Colon (tissue), 2 donors: ENCODE results near the gene DHRS1.

Experiments used
- FAIRE-seq: peaks from 2 replicates; lab custom pipeline; 2012; peaks lifted over from hg19 to GRCh38; lab: Jason Lieb, UNC
- donor health status: control.
- donor health status: control.

Gene DHRS1

DNA sequence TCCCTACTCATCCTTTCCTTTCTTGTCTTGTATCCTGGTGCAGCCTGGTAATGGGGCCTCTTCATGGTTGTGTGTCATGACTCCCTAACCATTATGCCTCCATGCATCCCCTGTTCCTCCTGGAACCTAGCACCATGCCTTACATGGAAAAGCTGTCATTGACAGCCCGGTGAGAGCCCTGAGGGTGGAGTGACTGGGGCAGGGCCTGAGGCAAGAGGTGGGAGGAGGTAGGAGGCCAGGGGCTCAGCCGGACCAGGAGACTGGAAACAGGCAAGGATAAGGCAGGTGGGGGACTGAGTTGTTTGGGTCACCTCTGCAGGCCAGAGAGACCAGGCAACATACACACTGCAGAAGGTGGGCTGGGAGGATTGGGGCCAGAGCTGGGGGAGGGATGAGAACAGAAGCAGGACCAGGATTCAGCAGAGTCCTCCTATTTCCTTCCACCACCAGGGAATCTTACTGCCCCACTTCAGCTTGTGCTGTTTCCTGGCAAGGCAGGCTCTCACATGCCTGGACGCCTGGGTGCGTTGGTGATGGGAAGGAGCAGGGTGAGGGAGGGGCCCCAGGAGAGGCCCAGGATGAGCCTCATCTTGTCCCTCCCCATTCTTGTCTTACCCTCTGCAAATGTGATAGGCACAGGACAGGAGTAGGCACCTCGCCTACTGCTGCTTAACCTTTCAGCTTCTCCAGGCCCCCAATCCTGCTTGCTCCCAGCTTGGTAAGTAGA, 10.1 kb upstream of the DHRS1 start, which contains the start of gene LTB4R2:
LTB4R2 (plus strand) TSS at position 603 of the 727 bp plus-strand sequence. CDS start 525 bp downstream, outside the sequence.
- FAIRE-seq, result no peak

DNA sequence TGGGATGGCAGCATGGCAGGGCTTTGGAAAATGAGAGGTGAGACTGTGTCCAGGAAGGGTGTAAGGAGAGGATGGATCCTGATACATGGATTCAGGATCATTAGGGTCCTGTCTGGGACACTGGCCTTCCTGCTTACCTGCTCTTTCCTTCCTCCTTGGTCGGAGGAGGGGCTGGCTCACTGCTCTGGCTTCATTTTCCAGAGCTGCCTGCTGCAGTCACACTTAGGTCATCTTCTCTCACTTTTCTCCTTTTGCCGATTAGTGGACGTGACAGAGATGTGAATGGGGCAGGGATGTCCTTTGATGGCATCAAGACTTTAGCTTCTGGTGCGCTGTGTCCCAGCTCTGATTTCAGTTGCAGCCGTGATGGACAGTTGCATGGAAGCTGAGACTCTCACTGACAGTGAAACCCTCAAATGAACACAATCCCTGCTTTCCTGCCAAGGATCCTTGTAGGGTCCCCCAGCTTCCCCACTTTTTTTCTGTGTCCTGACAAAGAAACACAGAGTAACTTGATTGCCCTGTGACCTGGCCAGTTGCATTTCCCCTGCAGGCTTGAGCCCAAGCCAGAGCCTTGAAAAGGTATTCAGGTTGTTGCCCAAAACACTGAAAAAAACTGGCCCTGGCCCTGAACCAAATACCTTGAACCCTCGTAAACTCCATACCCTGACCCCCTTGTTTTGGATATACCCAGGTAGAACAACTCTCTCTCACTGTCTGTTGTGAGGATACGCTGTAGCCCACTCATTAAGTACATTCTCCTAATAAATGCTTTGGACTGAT, 9.0 kb upstream of the DHRS1 start:
- no peak for FAIRE-seq

DNA sequence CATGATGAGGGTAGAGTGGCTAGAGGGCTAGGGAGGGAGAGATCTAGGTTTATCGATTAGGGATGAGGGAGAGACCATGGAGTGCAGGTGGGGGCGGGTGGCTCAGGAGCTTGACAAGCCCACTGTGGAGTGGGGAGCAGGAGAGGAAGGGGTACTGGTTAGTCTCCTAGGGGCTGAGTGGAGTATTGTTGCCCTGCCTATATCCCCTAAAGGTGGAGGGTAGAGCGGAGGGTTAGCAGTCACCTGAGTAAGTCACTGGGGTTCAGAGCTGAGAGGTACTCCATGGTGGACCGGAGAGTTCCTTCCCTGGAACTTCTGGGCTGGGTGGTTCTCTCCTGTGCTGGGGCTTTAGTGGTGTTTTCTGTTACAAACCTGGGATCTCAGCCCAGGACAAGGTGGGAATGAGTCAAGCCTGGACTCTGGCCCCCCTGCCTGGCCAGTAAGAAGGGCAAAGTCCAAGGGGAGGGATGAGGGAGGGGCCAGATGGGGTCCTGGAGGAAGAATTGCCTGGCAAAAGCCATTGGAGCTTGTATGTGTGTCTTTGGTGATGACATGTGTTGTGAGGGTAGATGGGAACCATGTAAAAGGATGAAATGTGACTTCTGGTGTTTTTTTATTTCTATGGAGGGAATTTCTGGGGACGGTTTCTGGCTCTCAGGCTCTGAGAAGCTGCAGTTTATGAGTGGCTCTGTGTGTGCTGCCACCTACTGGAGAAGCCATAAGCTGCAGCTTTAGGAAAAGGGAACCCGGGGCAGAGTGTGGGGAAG, 8.2 kb upstream of the DHRS1 start, which contains the start of gene CIDEB:
CIDEB (minus strand) TSS at position 403 of the 767 bp plus-strand sequence; CDS start at position 284, 119 bp downstream.
- no peak for FAIRE-seq

DNA sequence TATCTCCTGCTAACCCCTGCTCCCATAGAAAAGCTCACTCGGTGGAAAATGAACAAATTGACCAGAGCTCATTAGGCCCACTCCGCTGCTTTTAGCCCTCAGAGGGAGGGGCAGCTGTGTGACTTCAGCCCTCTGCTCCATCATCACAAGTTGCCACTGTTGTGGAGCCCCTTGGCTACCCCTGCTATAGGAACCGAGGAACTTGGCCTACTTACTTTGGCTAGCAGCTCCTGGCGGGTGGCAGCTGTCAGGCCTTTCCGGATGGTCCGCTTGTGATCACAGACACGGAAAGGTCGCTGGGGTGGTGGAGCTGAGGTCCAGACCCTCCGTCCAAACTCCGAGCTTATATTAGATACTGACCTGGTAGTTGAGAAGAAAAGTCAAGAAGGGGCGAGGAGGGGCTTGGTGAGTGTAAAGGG, 7.6 kb upstream of the DHRS1 start:
- FAIRE-seq, result no peak

DNA sequence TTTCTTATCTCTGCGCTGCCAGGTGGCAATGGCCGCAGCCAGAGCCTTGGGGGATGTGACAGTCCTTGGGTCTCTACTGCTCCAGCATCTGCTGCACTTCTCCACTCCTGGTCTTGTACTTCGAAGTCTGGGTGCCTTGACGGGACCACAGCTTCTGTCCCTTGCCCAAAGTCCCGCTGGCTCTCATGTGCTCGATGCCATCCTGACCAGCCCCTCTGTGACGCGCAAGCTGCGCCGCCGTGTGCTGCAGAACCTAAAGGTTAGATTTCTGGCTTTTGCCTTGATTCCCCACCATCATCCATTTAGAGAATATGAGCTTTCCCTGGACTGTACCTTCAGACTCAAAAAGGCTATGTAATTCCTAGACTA, 4.4 kb upstream of the DHRS1 start:
- FAIRE-seq, result no peak

DNA sequence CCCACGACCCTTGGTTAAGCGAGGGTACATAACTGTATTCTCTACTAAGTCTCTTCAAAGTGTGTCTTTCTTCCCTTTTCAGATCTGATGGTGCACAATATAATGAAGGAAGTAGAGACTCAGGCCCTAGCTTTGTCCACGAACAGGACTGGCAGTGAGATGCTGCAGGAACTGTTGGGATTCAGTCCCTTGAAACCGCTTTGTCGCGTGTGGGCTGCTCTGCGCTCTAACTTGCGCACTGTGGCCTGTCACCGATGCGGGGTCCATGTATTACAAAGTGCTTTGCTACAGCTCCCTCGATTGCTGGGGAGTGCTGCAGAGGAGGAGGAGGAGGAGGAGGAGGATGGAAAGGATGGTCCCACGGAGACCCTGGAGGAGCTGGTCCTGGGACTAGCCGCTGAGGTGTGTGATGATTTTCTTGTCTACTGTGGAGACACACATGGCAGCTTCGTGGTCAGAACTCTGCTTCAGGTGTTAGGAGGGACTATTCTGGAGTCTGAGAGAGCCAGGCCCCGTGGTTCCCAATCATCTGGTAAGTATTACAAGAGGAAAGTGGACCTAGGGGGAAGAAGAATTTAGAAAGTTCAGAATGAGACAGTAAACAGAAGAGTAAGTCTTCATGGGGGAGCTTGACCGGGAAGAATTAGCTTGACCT, 873 bp upstream of the DHRS1 start:
- no peak for FAIRE-seq

DNA sequence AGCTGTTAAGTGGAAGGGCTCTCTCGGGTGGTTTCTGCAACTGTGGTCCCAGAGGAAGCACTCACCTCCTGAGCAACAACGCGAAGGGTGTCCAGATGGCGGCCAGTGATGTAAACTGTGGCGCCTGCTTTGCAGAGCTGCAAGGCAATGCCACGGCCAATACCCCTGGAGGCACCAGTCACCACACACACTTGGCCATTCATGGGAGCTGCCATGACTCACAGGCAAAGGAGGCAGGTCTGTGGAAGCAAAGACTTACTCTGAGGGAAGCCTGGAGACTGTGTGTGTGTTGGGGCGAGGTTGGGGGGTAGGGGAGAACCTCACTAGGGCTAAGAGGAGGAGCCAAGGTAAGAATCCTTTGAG, 707 bp downstream of the DHRS1 start:
- no peak for FAIRE-seq

DNA sequence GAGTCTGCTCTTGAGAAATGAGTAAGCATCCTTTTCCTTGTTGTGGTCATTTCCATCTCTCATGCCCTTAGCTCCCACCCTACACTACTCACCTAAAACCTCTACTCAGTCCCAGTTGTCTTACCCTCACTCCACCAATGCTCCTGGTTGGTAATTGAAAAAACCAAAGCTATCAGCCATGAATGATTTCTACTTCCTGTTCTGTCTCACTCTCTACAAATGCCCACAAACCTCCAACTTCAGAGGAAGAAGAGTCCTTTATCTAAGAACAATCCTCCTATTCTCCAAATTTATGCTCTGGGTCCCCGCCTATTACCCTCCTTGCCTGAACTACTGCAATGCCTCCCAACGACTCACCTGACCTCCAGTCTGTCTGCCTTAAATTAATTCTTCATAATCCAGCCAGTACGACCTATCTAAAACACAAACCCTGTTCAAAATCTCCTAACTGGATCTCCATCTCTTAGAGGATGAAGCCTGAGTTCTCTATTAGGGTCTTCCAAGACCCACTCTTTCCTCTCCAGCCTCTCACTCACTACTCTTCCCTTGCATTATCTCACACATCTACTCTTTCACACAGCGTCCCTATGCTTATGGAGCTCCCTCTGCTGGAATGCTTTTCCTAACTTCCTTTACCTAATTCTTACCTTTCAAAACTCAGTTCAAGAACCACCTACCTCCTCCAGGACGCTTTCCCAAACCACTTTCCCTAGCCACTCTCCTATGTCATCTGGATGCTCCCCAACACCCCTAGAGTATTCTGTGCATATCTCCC, 2.2 kb downstream of the DHRS1 start:
- no peak for FAIRE-seq

DNA sequence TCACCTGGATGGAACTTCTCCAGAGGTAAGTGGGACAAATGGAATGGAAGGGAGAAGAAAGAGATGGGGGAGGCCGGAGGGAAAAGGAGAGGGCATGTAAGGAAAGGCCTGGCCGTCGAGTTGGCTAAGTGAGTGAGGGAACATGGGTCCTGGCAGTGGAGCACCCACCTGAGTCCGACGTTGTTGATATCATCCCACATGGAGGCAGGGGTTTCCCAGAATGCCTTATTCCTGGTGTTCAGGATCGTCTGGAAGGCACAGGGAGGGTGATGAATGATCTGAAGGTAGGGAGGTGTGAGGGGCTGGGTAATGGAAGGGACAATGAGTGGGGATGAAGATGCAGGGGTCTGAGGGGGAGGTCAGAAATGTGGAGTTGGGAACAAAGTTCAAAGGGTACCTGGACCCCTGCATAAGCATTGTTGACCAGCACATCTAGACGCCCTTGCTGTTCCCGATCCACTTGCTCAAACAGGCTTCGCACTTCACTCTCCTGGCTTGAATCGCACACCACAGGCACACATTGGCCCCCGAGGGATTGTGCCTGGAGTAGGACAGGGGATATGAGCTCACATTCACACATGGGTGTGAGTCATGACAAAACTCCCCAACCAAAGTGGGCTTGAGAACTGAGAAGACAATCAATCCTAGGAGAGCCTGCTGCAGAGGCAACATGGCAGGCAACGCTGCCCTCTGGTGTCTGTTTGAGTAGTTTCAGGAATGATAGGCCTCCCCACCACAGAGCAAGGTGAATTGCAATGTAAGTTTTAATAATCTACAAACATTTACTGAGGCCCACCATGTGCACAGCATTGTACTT, 3.0 kb downstream of the DHRS1 start:
- FAIRE-seq, result no peak

DNA sequence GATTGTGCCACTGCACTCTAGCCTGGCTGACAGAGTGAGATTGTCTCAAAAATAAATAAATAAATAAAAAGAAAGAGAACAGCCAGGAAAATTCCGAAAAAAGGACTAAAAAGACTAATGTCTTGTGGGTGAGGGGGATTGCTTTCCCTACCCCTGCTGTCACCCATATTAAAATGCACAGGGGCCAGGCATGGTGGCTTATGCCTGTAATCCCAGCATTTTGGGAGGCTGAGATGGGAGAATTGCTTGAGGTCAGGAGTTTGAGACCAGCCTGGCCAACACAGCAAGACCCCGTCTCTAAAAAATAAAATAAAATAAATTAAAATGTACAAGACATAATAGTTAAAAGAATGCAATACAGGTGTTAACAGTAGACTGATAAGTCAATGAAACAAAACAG, 6.1 kb downstream of the DHRS1 start:
- FAIRE-seq, result no peak

DNA sequence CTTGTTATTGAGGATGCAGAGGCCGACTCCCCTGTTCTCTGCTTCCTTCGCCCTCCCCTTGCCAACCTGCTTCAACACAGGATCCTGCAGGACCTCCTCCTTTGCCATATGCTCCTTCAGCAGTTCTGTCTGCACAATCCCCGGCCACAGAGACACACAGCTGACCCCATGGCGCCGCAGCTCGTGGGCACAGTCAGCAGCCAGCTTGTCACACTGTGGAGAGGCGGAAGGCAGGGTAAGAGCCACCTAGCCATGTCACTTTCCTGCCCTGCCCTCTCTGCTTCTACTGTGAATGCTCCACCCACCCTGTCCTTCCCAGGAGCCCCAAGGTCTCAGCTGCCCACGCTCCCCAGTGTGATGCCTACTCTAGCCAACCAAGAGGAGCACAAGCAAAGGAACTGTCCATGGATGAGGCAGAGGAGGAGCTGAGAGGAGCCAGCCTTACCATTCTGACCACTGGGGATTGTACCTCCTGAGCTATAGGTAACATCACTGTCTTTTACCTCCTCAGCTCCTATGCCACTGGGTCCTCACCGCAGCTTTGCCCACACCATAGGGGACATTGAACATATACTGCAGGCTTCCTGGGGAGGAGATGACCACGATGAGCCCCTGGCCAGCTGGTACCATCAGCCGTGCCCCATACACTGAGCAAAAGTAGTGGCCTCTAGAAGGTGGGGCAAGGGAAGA, 7.3 kb downstream of the DHRS1 start:
- no peak for FAIRE-seq

DNA sequence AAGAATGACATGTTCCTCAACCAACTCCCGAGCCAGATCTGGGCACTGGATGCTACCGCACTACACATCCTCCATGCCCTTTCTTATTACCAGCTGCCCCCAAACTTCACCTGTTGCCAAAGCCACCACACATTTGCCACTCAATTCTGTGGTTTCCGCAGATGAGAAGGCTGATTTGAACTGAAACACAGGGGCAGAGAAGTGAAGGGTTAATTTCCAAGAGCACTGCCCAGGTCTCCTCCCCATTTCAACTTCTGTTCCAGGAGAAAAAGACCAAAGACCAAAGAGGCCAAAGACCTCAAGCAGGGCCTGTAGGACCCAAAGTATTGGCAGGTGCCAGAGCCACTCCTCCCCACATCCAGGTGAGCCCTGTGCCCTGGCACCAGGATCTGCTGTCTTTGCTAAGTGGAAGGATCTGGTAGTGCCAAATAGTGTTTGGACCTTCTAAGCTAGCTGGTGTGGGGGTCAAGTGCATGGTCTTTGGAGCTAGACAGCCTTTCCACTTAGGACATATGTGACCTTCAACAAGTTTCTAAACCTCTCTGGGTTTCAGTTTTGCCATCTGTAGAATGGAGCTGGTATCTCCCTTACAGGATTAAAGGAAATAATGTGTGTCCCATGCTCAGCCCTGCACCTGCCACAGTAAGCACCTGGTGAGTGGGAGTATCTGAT, 8.0 kb downstream of the DHRS1 start:
- no peak for FAIRE-seq

DNA sequence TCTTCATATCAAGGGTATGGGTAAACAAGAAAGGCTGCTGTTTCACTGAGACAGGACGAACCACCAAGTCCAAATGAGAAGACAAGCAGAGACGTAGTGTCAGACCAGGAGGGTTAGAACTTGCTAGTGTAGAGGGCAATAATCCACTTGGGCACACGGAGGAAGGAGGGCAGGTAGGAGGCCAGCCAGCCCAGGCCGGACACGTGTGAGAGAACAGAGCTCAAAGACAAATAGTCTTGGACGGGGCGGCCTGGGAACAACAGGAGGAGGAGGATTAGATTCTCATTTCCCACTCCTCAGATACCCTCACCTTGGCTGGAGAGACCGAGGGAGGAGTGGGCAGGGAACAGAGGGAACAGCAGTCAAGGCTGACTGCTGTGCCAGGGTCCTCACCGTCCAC, 8.8 kb downstream of the DHRS1 start:
- FAIRE-seq, result no peak

DNA sequence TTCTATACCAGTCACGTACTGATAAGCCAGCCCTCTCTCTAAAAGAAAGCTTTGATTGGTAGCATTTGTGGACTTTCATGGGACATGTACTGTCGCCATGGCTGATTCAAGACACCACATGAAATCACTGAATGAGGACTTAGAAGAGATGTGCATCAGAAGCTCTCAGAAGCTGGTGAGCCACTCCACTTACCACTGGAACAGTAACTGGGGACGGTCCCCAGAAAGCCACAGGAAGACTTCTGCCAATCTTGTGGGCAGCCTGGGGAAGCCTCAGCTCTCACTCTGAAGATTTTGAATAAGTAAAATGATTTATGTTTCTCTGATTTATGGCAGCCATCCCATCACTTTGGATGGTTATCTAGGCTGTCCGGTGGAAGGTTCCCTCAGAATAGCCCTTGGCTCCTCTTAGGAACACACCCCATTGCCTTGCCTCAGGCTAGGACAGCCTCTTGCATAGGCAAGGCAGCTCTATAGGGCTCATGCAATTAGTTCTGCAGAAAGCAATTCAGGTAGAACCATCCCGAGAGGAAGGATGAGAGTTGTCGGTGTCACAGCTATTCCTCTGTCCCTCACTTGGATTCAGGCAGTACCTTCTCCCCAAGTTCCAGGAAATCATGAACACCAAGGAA, 9.8 kb downstream of the DHRS1 start:
- FAIRE-seq, result no peak

DNA sequence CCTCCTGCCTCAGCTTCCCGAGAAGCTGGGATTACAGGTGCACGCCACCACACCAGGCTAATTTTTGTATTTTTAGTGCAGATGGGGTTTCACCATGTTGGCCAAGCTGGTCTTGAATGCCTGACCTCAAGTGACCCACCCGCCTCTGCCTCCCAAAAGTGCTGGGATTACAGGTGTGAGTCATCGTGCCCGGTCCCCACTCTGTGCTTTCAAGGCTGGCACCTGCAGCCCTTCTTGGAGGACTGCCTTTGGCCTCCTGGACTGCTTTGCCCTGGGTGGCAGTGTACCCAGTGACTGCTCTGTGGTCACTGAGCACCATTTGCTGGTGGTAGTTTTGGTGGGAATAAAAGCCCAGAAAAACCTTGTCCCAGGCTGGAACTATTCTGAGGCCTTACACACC, 12.6 kb downstream of the DHRS1 start:
- FAIRE-seq, result no peak

DNA sequence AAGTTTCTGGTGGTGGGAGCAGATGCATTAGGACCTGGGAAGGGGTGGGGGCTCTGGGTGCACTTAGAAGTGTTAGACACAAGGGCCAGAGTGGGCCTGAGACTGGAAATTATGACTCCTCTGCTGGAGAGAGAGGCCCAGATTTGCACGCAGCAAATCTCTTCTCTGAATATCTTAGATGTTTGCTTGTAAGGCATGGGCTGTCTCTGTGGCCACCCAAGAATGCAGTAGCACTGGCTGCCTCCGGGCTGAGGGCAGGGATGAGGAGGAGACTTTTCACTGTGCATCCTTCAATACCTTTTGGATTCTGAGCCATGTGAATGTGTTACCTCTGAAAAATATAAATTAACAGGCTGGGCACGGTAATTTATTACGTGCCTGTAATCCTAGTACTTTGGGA, 14.2 kb downstream of the DHRS1 start:
- no peak for FAIRE-seq

DNA sequence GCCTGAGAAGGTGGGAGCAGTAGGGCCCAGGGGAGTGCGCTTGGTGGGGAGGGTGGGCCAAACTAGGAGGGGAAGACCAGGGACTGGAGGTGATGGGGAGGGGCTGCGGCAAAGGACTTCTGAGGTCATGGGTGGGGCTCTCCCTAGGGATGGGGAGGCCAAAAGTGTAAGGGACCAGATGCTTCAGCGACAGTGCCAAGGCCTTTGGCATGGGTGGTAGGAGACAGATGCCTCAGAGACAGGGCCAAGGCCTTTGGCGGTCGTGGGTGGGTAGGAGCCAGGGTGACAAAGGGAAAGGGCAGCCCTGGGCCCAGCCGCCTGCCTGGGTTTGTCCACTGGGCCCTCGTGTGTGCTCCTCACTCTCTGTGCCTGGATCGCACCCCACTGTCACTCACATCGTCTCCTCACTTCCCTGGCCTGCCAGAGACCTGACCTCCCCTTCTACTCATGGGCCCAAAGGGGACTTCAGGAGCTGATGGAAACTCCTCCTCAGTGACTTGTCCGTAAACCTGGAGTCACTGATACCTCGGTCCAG, 15.0 kb downstream of the DHRS1 start:
- FAIRE-seq, result no peak

DNA sequence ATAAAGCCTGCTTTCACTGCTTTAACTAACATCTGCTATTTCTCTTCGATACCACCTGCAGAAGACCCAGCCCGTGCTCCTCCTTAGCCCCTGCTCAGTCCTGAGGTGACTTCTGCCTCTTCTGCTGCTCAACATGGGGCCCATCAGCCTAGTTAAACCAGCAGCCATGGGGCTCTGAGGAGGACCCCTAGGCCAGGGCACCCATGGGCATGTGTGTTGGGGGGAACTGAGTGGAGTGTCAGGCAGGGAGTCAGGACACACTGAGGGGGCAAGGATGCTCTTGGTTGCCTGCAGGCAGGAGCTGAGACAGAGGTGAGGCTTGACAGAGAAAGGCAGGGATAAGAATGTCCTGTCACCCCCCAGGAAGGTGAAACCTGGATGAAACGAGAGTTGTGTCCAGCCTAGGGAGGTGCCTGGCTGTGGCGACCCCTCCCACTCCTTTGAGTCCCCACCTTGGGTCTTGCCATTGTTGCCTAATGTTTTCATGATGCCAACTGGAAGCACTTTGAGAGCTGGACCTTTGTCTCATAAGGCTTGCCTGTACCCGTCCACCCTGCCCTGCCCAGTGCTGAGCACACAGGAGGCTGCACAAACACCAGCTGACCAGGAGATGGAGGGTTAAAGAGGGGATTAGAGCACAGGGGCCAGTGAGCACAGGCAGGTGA, 15.7 kb downstream of the DHRS1 start:
- FAIRE-seq, result no peak
